Renal pelvis (tissue), 4 donors: Measurements from ENCODE around the gene PARD3B. TPM values are rescaled to one million over a fixed set of nuclear protein-coding genes. Genes with fewer than 3 reads are reported as not detected.
A peak's percentile ranks its signal among the peaks of the same experiment; 100 is the strongest.

Experiments
- DNase-seq: peaks from one replicate; pipeline ENCODE4 v3.0.0-alpha.2; 2013
- polyA plus RNA-seq, 3 donors: library from polyadenylated mRNA; unstranded; fragments of 120-200 nt; gene quantifications; one replicate each; pipeline ENCODE4 v1.2.1, GENCODE V29; 2013; ENCODE audit not compliant: insufficient read length in 3 of 3

PARD3B gene
- polyA plus RNA-seq, 3 donors: 33.2 to 37.3 (median 34.3) TPM

GRCh38 chr2:204750389-204750788, 205.1 kb downstream of the PARD3B start:
- no peak for DNase-seq

DNA sequence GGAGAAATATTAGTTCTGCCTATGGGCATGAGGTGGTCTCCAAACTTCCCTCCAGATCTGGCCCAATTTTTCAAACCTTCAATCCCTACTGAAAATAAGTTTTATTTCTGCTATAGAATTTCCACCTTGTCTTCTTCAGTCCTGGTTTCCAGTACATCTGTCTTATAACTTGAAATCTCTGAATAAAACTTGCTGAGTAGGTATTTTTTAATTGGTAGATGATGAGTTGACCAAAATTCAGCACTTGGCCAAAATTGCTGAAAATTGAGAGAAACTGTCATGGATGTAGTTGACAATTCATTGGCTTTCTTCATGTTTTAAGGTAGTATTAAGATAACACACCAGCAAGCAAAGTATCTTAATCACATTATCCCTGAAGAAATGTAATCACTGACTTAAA, 206.2 kb downstream of the PARD3B start:
- no peak for DNase-seq

- DNase-seq: no peak
These were observed 208.6 kb downstream of the PARD3B start for GRCh38 chr2:204753841-204754240.

DNA sequence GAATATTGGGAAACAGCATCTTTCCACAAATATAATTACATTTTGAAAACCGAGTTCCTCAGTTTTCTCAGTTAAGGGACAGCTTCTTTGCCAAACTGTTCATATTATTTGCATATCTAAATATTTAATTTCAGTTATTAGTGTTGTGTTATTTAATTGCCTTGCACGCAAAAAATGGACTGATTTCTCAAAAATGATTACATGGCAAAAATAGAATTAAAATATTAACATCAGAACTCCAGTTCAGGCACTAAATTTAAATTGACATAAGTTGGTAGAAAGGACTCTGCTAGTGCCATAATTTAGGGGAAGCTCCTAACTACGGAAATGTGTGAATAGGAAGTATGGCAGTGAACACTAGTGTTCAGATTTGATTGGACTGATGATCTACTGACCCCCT, 209.6 kb downstream of the PARD3B start:
- DNase-seq: no peak

GRCh38 chr2:204763974-204764703, 218.9 kb downstream of the PARD3B start:
- DNase-seq: no peak

GRCh38 chr2:204770735-204771134, 225.5 kb downstream of the PARD3B start:
- DNase-seq: no peak

DNA sequence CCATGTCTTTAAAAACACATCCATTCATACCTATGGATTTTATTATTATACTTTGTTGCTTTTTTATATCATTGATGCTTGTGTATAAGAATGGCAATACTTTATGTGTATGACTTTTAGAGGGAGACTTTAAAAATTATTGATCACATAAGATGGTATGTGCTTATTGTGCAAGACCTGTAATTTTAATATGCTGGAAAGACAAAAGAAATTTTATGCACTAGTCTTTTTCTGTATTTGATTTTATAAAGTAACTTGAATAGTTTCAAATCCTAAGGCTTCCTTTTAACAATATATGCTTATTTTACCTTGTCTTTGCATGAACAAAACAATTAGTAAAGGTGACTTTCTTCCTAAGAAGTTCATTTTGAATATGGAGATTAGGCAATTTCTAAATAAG, 226.4 kb downstream of the PARD3B start:
- DNase-seq: no peak

DNA sequence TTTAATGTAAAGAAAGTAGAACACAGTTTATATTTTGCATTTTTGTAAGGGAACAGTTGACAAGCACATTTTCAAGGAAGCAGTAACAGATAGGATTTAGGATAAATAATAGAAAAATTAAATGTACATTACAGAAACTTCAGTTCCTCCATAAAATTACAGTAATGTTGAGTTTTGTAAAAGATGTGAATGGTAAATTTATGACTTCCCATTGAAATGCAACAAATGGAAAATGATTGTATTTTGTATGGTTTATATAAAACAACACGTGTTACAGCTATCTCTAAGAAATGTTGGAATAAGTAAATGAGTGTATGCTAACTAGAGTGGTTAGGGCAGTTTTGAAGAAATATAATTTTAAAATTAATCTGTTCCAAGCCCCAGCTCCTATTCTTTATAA, 227.3 kb downstream of the PARD3B start:
- no peak for DNase-seq

GRCh38 chr2:204775766-204776165, 230.5 kb downstream of the PARD3B start:
- DNase-seq: no peak

GRCh38 chr2:204776781-204777559, 231.7 kb downstream of the PARD3B start:
- no peak for DNase-seq

DNA sequence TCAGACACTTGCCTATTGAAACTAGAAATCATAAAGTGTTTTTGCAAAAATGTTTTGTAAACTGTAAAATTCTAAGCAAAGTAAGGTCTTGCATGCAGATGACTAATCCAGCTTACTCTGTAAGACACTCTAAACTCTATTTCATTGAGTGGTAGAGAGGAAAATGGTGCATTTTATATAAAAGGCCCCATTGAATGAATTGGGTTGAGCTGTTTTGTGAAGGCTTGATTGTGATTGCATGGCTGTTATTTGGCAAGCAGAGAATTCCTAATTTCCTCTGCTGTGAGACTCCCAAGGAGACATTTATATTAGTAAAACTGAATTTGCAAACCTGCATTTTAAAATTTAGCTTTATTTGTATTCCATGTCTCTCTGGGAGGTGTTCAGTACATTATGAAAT, 234.5 kb downstream of the PARD3B start:
- no peak for DNase-seq

DNA sequence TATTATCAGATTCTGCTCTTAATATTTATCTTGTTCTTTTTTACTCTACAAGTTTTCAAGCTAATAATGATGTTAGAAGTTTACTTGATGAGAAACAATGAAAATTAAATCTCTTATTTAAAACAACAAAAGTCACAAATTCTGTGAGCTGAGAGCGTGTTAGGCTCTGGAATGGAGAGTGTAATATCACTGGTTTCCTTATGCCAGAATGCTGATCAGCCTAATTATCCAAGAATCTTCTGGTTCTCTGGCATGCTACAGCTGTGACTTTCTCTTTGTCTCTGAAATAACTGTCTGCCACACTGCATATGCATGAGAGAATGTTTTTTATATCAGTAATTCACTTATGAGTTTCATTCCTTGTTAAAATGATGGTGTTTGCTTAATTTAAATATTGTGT, 236.7 kb downstream of the PARD3B start:
- DNase-seq: no peak

- DNase-seq: no peak
These were observed 244.8 kb downstream of the PARD3B start for GRCh38 chr2:204790076-204790475.

DNA sequence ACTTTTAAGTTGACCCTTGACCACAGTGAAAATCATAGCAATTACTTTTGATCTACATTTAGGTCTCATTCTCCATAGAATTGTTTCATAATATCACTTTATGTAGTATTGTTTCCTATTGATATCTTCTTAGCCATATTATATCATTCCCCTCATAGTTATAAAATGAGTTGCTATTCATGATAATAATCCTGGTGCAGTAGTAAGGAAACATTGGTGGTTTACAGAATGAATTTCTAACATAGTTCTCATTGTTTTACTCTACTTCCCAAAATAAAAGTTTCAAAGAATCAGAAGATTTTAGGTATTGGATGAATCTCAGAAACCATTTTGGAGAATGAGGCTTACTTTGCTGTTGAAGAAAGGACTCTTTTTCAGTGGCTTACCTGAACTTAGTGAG, 246.0 kb downstream of the PARD3B start:
- no peak for DNase-seq

DNA sequence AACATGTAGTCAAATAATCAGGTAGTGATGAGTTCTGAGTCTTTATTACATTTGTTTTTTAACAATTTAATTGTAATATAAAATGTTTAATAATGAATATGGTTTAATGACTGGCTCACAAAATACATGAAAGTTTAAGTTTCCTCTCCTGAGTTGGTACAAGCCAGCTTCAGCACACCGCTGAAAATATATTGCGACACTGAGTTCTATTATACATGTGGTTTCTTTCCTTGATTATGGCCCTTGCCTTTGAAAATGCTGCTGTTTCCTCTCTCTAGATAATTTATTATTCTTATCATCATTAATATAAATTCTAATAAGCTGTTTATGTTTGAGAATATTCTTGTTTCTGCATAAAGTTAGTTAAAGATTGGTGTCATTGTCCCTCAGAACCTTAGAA, 249.3 kb downstream of the PARD3B start:
- no peak for DNase-seq

DNA sequence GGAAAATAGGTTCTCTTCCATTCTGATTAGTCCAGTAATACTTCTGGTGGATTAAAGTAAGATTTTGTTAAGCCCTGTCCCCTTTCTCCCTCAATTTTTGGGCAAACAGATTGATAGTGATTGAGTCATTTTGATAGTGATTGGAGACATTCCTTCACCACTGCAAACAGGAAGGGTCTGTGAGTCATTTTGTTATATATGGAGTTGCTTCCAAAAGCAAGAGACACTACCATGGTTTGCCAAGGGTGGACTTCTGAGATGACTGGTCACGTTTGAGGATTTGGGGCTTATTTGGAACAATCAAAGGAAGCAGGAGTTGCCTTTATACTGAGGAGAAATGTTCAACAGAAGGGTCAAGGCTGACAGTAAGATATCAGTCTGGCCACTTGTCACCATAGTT, 249.9 kb downstream of the PARD3B start:
- no peak for DNase-seq

DNA sequence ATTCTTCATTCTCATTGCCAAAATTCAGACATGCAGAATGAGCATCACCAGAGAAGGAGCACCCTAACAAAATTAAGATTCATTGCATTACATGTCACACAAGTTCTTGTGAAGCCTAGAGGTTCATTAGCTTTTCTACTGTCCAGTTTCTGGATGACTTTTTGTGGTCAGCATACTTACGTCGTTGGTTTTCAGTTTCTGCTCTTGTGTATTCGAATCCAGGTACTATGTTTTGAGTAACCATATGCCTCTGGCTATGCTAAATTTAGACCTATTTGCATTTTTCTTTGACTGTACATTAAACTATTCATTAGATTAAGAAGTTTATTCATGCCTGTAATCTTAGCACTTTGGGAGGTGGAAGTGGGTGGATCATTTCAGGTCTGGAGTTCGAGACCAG, 251.3 kb downstream of the PARD3B start:
- no peak for DNase-seq

GRCh38 chr2:204799791-204800190, 254.5 kb downstream of the PARD3B start:
- no peak for DNase-seq

GRCh38 chr2:204808494-204808893, 263.2 kb downstream of the PARD3B start:
- no peak for DNase-seq

DNA sequence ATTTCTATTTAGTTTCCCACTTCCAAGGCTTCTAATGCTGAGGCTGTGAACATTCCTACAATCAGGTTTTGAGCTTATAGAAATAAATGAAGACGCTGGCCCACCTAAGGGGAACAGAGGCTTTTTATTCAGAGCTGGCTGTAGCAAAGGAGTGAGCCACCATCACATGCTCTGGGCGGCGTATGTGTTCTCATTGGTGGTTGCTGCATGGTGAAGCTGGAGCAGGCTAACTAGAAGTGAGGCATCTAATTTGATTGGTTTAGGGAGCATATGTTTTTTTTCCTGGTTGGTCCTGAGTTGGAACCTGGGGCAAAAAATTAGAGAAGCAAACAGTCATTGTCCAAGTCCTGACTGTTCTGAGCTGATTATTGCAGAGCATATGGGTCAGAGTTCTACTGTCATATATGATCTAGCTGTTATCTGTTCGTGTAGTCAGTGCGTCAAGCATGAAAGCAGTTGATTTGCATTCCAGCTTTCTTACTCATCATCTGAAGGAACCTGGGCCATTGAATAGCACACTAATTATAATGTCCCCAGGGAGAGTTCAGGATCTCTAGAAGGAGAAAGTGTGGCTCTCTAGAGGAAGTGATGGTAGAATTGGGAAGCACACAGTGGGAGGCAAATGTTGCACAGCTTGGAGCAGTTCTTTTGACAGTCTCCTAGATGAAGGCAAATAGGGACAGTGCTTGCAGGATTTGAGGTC, 279.6 kb downstream of the PARD3B start:
- DNase-seq: no peak

- no peak for DNase-seq
These were observed 280.4 kb downstream of the PARD3B start for GRCh38 chr2:204825681-204826080.

GRCh38 chr2:204827701-204828590, 282.7 kb downstream of the PARD3B start:
- peak; percentile 40 for DNase-seq
